IMR-90 (cell line): ENCODE measurements around the gene ABTB2.
"Not testable (repeated sequence)": the region's sequence is repeated elsewhere in the genome, so short reads cannot be mapped to it uniquely, and the experiment has no call there.

Source experiments
- FOS ChIP-seq: fragments of 150-350 bp; IDR thresholded peaks from 2 replicates; pipeline ENCODE4 v1.6.1; 2016; ENCODE audit warnings: low read depth, low read length
- MAZ ChIP-seq: IDR thresholded peaks from 2 replicates; pipeline ENCODE4 v1.6.1; 2012; ENCODE audit warnings: low read depth, mild to moderate bottlenecking, low read length, improper control_type of control experiment, moderate library complexity, borderline replicate concordance
- POLR2A ChIP-seq: IDR thresholded peaks from 2 replicates; pipeline ENCODE4 v1.6.1; 2012; ENCODE audit warnings: mild to moderate bottlenecking, low read depth, low read length
- RCOR1 ChIP-seq: IDR thresholded peaks from 2 replicates; pipeline ENCODE4 v1.6.1; 2012; ENCODE audit warnings: mild to moderate bottlenecking, low read length, improper control_type of control experiment; ENCODE audit not compliant: insufficient replicate concordance
- SMC3 ChIP-seq: fragments of 150-350 bp; IDR thresholded peaks from 2 replicates; pipeline ENCODE4 v1.6.1; 2016; ENCODE audit warnings: low read depth, mild to moderate bottlenecking, antibody characterized with exemption, low read length, moderate library complexity
- TF ChIP-seq, protein P1 (sequence below): conservative IDR thresholded peaks from 2 replicates; pipeline ENCODE4 v1.5.1; 2012; ENCODE audit warnings: mild to moderate bottlenecking, low read depth, low read length, improper control_type of control experiment
- TF ChIP-seq, protein P2 (sequence below): fragments of 150-350 bp; IDR thresholded peaks from 2 replicates; pipeline ENCODE4 v1.6.1; 2017; ENCODE audit warnings: mild to moderate bottlenecking, antibody characterized with exemption, low read length, low read depth

DNA sequence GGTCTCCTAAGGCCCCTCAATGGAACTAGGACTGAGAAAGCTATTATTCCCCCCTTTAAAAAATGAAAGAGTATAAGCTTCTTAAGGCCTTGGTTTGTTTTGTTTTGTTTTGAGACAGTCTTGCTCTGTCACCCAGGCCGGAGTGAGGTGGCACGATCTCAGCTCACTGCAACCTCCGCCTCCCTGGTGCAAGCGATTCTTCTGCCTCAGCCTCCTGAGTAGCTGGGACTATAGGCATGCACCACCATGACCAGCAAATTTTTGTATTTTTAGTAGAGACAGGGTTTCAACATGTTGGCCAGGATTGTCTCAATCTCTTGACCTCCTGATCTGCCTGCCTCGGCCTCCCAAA, 177.0 kb downstream of the ABTB2 start:
- TF ChIP-seq, protein P1, sequence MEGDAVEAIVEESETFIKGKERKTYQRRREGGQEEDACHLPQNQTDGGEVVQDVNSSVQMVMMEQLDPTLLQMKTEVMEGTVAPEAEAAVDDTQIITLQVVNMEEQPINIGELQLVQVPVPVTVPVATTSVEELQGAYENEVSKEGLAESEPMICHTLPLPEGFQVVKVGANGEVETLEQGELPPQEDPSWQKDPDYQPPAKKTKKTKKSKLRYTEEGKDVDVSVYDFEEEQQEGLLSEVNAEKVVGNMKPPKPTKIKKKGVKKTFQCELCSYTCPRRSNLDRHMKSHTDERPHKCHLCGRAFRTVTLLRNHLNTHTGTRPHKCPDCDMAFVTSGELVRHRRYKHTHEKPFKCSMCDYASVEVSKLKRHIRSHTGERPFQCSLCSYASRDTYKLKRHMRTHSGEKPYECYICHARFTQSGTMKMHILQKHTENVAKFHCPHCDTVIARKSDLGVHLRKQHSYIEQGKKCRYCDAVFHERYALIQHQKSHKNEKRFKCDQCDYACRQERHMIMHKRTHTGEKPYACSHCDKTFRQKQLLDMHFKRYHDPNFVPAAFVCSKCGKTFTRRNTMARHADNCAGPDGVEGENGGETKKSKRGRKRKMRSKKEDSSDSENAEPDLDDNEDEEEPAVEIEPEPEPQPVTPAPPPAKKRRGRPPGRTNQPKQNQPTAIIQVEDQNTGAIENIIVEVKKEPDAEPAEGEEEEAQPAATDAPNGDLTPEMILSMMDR = not testable (repeated sequence)
- TF ChIP-seq, protein P2, sequence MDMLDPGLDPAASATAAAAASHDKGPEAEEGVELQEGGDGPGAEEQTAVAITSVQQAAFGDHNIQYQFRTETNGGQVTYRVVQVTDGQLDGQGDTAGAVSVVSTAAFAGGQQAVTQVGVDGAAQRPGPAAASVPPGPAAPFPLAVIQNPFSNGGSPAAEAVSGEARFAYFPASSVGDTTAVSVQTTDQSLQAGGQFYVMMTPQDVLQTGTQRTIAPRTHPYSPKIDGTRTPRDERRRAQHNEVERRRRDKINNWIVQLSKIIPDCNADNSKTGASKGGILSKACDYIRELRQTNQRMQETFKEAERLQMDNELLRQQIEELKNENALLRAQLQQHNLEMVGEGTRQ = not testable (repeated sequence)
- not testable (repeated sequence) for TF ChIP-seq FOS, POLR2A, SMC3, MAZ, RCOR1
